GM10266 (cell line): ENCODE results near the gene ZSWIM5.
"Not testable (repeated sequence)": the region's sequence is repeated elsewhere in the genome, so short reads cannot be mapped to it uniquely, and the experiment has no call there.

Experiments used
- DNase-seq: peaks from one replicate; pipeline ENCODE4 v3.0.0; 2012; ENCODE audit errors: extremely low spot score
- CTCF ChIP-seq: IDR thresholded peaks from 2 replicates; pipeline ENCODE4 v1.5.1; 2012; ENCODE audit warnings: mild to moderate bottlenecking, low read depth; ENCODE audit not compliant: control insufficient read depth, insufficient read depth; ENCODE audit errors: missing control alignments

Gene ZSWIM5

GRCh38 chr1:45172005-45172404 is 34.4 kb downstream of the ZSWIM5 start:
- no peak for TF ChIP-seq CTCF
- no peak for DNase-seq

GRCh38 chr1:45171575-45171974 is 34.8 kb downstream of the ZSWIM5 start:
- DNase-seq = no peak
- TF ChIP-seq CTCF = no peak

GRCh38 chr1:45170151-45170742 is 36.2 kb downstream of the ZSWIM5 start:
- no peak for DNase-seq
- no peak for TF ChIP-seq CTCF

GRCh38 chr1:45167947-45168346 is 38.5 kb downstream of the ZSWIM5 start:
- DNase-seq = not testable (repeated sequence)

- not testable (repeated sequence) for DNase-seq
Observed at GRCh38 chr1:45164307-45164706, 42.1 kb downstream of the ZSWIM5 start.

GRCh38 chr1:45163111-45163510 is 43.3 kb downstream of the ZSWIM5 start:
- DNase-seq = not testable (repeated sequence)

GRCh38 chr1:45162041-45163035 is 44.1 kb downstream of the ZSWIM5 start:
- not testable (repeated sequence) for DNase-seq

GRCh38 chr1:45155957-45156356 is 50.4 kb downstream of the ZSWIM5 start:
- no peak for TF ChIP-seq CTCF
- no peak for DNase-seq

- no peak for DNase-seq
- TF ChIP-seq CTCF = no peak
Observed at GRCh38 chr1:45155423-45155822, 51.0 kb downstream of the ZSWIM5 start.
